Measurements from ENCODE around the gene FNIP2.
"Not testable (repeated sequence)": the region's sequence is repeated elsewhere in the genome, so short reads cannot be mapped to it uniquely, and the experiment has no call there.

The FNIP2 gene

DNA sequence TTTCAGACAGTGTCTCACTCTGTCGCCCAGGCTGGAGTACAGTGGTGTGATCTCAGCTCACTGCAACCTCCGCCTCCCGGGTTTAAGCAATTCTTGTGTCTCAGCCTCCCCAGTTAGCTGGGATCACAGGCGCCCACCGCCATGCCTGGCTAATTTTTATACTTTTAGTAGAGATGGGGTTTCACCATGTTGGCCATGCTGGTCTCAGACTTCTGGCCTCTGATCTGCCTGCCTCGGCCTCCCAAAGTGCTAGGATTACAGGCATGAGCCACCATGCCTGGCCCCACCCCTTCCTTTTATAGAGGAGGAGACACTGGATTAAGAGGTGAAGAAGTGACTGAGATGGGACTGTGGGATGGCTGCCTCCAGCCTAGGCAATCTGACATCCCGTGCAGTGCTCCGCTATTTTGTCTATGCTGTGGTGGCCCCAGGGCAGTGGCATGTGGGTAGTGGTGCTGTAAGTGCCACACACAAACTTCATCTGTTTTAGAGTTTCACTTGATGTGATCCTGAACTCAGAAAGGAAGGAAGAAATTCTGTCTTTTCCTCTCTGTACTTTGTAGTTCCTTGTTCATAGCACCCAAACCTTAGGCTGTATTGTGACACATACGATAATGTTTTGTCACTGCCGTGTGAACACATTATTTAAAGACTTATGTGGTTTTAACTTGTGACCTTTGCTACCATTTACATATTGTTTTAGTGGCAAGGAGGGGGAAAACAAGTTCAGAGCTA, 48.9 kb downstream of the FNIP2 start:
- no peak for DNase-seq

DNA sequence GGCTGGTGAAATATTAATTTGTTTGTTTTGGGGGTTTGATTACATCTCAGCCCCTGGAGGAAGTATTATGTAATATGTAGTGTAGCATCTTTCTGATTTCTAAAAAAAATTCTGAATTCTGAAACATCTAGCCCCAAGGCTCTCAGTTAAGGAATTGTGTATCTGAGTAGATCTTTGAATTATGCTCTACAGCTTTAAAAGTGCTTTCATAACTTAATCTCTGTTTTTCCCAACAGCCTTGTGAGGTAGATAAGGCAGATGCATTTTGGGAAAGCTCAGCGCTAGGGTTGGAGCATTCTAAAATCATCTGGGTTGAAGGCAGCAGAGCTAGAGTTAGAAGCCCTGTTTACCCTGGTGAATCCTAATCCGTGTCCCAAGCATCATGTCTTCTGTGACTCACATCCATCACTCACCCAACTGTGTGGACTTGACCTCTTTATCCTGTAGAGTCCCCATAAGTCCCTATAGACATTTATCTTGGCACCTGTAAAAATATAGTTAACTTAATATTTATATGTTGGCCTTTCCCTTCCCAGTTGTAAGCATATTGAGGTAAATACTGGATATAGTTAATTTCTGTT, 49.8 kb downstream of the FNIP2 start:
- DNase-seq, result no peak

DNA sequence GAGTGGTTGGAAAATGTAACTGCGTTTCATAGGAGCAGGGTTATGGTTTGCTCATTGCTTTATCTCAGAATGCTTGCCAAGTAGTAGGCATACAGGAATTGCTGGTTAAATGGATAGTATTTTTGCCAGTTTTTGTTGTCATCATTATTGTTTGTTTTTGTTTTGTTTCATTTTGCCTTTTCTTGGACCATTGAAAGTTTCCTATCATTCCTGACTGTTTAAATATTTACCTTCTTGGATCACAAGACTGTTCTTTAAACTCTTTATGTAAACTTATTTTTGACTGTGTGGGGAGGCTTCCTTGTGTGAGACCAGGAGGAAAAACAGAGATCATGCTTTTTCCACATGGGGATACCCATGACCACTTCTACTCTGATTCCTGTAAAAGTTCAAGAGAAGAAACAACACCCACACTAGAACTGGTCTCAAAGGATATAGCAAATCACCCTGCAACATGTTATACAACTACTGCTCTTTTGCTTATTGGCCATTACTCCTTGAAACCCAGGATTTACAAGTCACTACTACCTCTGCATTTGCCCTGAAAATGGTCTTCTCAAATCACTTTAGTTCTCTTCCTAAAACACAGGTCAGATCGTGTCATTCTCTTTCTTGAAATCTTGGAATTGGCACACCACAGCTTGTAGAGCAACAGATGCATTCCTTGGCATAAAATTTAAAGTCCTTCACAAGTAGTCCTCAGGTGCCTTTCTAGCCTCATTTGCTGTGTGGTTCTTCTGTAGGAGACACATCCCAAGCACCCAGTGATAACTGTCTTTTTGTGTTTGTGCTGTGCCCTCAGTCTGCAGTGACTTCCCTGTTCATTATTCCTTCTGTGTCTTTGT, 51.3 kb downstream of the FNIP2 start:
- DNase-seq, result no peak

DNA sequence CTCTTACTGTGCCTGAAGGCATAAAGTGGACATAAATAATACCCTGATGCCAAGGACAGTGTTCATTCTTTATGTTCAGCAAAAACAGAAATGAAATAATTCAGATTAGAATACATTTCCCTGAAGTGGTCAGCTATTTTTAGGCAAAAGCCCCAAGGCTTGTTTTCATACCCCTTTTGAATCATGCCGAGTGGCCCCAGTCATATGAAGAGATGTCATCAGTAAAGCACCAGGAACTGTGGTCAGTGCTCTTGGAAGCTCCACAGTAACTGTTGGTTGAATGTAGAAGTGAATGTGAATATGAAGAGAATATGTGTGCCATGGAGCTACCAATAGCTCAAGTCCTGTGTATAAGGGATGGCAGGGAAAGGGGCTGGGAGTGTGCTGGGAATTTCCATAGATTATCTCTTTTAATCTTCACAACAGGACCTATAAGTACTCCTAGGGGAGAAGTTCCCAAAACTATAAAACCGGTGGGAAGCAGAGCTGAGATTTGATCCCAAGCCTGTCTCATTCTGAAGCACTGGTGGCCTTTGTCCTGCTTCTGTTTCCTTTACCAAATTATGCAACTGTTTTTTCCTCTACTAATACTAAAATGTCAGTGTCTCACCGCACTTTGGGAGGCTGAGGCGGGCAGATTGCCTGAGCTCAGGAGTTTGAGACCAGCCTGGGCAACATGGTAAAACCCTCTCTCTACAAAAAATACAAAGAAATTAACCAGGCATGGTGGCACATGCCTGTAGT, 52.6 kb downstream of the FNIP2 start:
- DNase-seq, result peak in 1 of 2 experiments; percentile 32

DNA sequence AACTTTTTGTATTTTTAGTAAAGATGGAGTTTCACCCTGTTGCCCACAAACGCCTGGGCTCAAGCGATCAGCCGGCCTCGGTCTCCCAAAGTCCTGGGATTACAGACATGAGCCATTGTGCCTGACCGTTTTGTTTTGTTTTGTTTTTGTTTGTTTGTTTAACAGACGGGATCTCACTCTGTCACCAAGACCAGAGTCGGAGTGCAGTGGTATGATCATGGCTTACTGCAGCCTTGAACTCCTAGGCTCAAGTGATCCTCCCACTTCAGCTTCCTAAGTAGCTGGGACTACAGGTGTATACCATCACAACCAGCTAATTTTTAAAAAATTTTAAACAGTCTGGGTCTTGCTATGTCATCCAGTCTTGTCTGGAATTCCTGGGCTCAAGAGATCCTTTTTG, 53.5 kb downstream of the FNIP2 start:
- no peak for DNase-seq

DNA sequence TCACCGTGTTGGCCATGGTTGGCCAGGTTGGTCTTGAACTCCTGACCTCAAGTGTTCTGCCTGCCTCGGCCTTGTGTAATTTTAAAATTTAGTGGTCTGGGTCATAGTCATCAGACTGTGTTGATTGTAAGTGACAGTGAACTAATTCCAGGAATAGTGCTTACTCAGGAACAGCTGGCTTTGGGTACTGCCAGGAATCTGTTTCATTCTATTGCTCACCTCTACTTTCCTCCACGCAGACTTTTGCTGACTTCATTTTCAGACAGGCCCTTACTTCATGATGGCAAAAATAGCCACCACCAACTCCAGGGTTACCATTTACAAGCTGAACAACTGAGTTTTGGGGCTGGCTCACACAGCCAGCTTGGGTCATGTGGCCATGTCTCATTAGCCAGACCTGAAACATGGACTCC, 54.6 kb downstream of the FNIP2 start:
- DNase-seq, result peak; percentile 27 to 36

DNA sequence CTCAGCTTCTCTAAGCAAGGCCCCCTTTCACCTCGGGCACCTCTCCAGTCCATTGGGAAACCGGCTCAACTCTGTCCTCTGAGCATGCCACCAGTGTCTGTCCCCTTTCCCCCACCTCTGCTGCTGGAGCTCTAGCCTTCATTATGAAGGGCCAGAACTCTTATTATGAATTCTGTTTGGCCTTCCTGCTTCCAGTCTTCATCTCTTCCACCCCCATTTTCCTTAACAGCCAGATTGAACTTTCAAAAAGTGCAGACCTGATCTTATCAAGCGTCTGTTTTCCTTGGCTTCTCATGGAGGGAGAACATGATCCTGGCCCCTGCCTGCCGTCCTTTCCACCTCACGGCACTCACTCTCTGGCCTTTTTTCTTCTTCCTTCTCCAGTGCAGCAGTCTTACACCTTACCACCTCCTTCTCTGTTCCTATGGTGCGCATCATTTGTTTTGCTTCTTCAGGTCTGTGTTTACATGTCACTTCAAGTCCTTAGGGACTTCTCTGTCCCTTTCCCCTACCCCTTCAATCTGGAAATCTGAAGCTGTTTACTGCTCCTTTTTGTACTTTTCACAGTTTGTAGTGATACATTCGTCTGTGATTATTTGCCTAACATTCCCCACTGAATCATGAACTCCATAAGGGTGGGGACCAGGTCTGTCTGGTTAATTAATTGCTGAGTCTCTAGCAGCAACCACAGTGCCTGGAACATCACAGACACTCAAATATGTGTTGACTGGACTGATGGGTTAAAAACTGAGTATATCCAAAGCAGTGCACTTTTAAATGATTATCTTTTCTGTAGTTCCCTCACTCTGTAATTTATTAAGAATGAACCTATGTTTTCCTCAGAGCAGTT, 55.8 kb downstream of the FNIP2 start:
- no peak for DNase-seq

DNA sequence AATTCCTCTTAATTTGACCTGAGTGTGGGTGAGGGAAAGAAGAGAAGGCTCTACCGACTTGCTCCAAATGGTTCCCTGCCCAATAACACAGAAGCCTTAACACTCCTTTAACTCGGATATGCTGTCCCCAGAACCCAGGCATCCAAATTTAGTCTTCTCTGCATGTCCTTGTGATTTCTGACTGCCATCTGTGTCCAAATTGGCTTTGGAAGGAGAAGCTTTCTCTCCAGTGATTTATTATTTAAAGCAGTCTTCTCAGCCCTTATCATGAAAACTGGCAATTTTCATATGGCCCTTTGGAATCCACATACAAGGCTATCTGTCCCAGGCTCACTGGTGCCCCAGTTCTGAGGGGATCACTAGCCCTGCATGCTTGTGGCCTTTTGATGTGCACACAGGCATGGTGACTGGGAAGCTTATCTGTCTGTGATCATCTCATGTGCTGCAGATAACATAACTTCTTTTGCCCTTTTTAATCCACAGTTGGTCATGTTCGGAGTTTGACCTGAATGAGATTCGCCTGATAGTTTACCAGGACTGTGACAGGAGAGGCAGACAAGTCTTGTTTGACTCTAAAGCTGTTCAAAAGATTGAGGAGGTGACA, 56.7 kb downstream of the FNIP2 start:
- DNase-seq, result no peak

DNA sequence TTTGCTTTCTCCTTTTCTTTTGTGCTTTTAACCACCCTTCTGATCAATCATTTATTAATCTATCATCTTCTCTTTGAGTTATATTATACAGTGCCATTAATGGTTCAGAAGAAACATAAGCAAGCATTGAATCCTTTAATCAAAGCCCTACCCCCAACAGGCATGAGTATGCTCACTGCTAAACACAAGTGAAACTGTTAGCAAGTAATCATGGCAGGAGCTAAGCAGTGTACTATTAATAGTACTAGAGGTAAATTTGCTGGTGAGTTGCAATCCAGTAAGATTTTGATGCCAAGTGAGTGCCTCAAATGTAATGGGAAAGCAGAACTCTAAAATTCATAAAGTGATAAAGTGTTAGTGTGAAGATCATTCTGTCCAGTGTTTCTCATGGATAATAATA, 57.2 kb downstream of the FNIP2 start:
- DNase-seq, result no peak

DNA sequence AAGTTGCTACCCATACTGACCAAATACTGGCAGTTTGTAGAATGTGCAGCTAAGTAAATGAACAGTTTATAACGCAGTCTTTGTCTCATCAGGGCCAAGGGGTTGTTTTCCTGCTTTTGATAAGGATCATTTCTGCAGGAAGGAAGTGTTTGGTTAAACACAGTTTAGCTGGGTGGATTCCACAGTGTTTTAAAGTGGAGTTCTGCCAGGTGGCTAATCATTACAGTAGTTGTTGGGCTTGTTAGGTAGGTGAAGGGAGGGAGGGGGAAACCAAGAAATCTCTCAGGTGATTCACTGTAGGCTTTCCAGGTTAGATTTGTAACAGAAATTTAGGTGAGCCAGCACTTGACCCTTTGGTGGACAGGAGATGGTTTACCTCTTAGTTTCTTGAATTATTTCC, 58.1 kb downstream of the FNIP2 start:
- DNase-seq, result no peak

DNA sequence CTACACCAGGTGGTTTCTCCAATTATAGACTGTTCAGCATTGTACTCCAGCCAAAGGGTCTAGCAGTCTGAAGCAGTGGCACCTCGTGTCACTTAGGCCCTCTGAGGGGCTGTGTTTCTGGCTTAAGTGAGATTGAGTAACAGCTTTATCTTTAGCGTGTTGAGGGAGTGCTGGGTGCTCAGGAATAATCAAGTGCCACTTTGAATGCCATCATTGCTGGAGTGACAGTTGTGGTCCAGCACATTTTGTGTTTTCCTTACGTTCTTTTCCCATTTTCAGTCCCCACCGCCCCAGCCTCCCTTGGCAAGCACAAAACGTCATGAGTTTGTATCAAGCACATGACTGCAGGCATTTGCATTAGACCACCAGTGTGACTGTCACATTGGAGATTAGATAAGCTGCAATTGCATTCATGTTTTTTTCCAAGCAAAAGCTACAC, 58.7 kb downstream of the FNIP2 start:
- no peak for DNase-seq

DNA sequence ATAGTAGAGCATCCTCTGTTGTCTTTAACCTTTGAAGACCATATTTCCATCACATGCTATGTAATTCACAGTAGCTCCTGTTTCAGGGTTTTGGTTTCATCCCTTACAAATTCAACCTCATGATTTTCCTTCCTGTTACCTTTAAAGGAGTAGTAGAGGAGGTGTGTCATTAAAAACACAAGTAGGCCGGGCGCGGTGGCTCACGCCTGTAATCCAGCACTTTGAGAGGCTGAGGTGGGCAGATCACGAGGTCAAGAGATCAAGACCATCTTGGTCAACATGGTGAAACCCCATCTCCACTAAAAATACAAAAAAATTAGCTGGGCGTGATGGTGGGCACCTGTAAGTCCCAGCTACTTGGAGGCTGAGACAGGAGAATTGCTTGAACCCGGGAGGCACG, 59.3 kb downstream of the FNIP2 start:
- DNase-seq, result not testable (repeated sequence)

DNA sequence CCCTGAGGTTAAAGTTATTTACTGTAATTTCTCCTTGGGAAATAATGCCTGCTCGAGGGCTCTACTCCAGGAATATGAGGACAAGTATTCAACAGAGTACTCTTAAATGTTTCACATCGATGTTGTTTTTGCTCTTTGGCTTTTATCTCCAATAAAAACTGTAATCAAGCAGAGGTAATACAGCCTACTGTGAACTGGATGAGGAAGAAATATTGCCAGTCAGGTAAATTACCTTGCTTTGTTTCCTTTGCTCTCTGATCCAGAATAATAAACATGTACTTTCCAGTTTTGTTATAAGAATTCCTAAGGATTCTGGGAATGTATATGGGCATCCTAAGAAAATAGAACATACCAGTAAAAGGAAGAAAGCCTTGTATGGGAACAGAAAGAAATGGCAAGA, 60.4 kb downstream of the FNIP2 start:
- no peak for DNase-seq

DNA sequence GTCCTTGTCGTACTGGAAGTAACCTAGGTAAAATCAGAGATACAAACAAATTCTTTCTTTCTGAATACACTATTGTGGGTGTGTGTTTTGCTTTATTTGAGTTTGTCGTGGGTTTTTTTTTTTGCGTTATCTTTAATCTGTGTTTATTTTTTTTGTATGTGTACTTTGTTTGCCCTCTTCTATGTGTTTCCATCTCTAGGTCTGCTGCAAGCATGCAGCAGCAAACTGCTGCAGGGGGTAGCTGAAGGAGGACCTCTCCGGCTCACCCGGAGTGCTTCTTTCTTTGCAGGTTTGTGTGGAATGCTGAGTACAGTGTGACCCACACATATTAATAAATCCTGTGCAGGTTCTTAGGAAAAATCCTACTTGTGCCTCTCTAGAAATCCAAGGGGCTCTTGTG, 64.8 kb downstream of the FNIP2 start:
- no peak for DNase-seq

DNA sequence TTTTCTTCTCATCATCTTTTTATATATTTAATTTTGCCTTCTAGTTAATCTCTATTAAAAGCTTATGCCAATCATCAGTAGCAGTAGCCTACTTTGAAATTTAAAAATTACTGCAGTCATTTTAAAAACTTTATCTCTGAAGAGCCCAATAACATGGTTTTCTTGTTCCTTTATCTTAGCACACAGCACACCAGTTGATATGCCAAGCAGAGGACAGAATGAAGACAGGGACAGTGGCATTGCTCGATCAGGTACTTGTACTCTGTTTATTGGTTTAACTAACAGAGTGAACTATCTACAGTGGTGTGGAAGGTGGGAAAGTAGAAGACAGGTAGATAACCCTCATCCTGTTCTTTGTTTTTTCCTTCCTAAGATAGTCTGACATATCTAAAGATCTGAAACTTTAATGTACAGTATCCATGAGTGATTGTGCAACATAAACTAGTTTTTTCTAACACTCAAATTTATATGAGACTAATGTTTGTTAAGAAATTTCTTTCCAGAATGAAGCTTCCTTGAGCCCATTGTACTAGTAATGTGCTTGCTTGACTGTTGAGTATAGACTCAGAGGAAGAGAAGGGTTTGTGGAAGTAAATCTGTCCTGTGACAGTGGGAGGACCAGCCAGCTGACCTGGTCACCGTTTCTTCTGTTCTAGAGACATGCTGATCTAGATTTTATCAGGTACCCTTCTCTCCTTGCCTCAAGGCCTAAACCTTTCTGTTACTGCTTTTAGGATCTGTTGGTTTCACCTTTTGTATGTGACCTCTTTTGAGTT, 66.6 kb downstream of the FNIP2 start:
- DNase-seq, result no peak

DNA sequence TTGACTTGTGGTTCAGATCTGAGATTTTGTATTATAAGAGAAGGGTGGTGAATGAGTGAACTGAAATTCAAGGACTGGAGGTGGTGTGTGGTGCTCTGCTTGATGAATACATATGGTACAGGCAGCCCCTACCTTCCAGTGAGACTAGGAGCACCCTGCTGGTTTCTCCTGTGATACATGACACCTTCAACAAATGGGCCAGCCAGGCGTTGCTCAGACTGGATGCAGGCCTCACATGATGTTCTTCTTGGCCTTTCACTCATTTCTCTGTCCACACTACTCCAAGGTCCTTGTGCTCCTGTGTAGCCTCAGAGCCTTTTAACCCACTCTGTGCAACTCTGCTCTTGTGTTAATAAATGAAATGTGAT, 67.2 kb downstream of the FNIP2 start:
- no peak for DNase-seq

DNA sequence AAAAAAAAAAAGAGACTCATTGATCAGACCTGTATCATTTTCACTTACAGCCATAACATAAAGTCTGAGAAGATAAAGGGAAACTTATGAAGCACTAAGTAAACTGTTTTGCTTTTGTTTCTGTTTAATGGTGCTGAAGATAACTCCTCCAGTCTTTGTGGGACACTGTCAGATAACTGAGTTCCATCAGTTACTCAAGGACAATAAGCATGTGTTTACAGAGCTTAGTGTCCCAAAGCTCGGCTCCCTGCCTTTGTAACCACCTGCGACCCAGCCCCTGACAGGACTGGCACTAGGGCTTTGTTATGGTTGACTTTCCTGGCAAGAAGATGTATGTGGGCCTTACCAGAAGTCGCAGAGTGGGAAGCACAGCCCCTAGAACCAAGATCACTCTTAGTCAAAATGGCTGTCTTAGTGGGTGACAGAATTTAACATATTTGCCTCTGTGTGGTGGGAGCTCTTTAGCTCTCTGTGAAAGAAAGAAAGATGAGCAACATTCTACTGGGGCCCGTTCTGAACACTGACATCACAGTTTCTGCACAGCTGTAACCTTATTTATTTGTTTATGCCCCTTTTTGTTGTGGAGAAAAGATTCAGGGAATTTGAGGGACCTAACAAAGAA, 68.1 kb downstream of the FNIP2 start:
- no peak for DNase-seq

DNA sequence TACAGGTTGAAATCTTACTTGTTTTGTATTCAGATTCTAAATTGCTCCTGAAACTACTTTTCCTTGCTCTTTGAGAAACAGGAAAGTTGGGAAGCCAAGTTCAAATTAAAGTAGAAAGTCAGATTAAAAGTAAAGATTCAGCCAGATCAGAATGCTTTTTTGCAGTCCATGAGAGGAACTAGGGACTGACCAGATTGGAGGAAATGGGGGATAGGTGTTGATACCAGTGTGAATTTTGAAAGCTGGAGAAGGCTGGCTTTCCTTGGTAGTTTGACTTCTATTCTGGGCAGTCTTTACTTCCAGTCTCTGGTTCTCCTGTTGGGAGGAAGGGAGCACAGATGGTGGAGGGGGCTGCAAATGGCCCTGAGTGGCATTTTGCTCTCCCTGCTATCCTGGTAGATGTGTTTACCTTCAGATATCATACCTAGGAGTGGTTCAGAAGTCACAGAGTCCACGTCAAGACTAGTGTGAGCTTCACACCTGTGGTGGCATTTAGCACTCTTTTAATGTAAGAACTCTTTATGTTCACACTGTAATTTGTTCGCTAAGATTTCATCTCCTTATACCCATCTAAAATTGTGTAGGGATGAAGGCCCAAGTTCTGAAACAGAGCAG, 68.8 kb downstream of the FNIP2 start:
- DNase-seq, result no peak

DNA sequence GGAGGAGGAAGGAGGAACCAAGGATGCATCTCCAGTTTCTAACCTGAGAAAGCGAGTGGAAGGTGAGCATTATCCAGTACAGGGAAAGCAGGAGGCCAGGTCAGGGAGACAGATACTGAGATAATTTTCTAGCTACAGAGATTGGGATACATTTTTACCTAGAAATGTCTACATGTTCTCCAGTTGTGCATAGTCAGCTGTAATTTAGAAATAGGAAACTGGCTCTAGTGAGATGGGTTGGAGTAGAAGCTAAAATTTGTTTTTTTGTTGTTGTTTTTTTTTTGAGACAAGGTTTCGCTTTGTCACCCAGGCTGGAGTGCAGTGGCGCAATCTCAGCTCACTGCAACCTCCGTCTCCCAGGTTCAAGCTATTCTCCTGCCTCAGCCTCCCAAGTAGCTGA, 71.3 kb downstream of the FNIP2 start:
- DNase-seq, result no peak

DNA sequence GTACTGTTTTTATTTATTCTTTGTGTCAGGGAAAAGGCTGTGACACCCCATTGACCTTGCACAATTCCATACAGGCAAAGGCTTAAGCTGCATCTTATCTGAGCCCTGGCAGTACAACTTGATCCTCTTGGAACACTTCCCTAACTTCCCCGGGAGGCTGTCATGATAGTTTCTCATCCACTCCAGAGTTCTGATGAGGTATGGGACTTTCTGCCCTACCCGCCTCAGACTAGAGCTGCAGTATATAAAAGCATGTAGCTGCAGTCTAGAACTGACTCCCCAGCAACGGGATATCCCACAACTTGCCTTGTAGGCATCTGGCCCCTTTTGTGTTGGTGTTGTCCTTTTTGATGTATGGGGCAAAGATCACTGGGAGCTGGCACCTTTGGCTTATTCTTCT, 72.7 kb downstream of the FNIP2 start:
- no peak for DNase-seq

Data from activated CD4-positive, alpha-beta T cell treated with anti-CD3 and anti-CD28 coated beads, Interleukin-2, amount 50 U/mL, for 48 hours (primary cell).